ENCODE results near the gene LSAMP. TPM values are rescaled to one million over a fixed set of nuclear protein-coding genes. Genes with fewer than 3 reads are reported as not detected.

LSAMP gene
- total and polyA plus RNA-seq, 9 of the 15 experiments (the other 6 are each of a cell fraction or from before 2014, with no cell fraction given): 0.09 to 0.11 TPM; not detected in 7

- no peak for TF ChIP-seq ZBTB49 (CRISPR knock-in tag; IDR thresholded peaks at IDR 0.05; ENCODE audit: borderline replicate concordance)
- no peak for TF ChIP-seq RHOXF2B (CRISPR knock-in tag; conservative IDR thresholded peaks at IDR 0.05)
Measured at GRCh38 chr3:116160594-116160993, 284.7 kb downstream of the LSAMP start (continued).

GRCh38 chr3:116155841-116156240 is 289.4 kb downstream of the LSAMP start:
- CTCF ChIA-PET (ENCODE audit: low intra/inter-chr PET ratio): no interaction called here
- intact Hi-C loops (cut with micrococcal nuclease) (no loop called here), in situ Hi-C loops (cut with MboI) (no loop called here)
- no peaks in the 10 kb centered on the region for H3K9me1 ChIP-seq (ENCODE audit: control insufficient read depth, insufficient read depth, low read length)
- no peak overlapping the region for H2AFZ ChIP-seq (ENCODE audit: low read depth, low read length)
- DNase-seq (ENCODE audit: extremely low read depth in 1 of 4, low spot score in 3 of 4) (no peak), FAIRE-seq (no peak), ATAC-seq (no peak)
- H4K20me1 ChIP-seq (replicated peaks; ENCODE audit: control insufficient read depth, insufficient read depth, low read length): no peaks in the 10 kb centered on the region
- WGBS (ENCODE audit: insufficient coverage, low coverage, missing lambda C conversion rate): 30% methylated on average over 1 of the region's 1 CpG
- POLR2A ChIA-PET: no interaction called here
- no peak overlapping the region for H3K4me2 ChIP-seq (ENCODE audit: insufficient read depth, low read length)
- no peaks in the 10 kb centered on the region for H3K36me3 ChIP-seq (ENCODE audit: control insufficient read depth, insufficient read depth, low read length)
- no peaks in the 10 kb centered on the region; a peak in 1 of 5 replicates for H3K4me1 ChIP-seq (replicated peaks in 1 of 2; ENCODE audit: control insufficient read depth in 2 of 2, insufficient read depth in 2 of 2, low read length in 2 of 2)
- H3K4me3 ChIP-seq: no peak overlapping the region
- no TSS peak for BruUV-seq (replicated peaks)
- no peaks in the 10 kb centered on the region for H3K9me3 ChIP-seq (replicated peaks; ENCODE audit: control insufficient read depth, insufficient read depth, low read depth, low read length)
- no peak overlapping the region for H3K9ac ChIP-seq (ENCODE audit: insufficient read depth in 1 of 2, low read depth in 2 of 2, low read length in 2 of 2)
- no peaks in the 10 kb centered on the region for H3K79me2 ChIP-seq (ENCODE audit: control insufficient read depth, insufficient read depth, low read length)
- H3K27ac ChIP-seq (ENCODE audit: extremely low read depth, low read depth, low read length): no peak overlapping the region
- H3K27me3 ChIP-seq (ENCODE audit: control insufficient read depth in 2 of 2, insufficient read depth in 2 of 2, low read length in 2 of 2): no peaks in the 10 kb centered on the region
- TF ChIP-seq MBD2 (IDR thresholded peaks at IDR 0.05; ENCODE audit: borderline replicate concordance, low read depth) (no peak), ZNF830 (CRISPR knock-in tag; IDR thresholded peaks at IDR 0.05) (no peak), FOXJ2 (tag; IDR thresholded peaks at IDR 0.05) (no peak), CHCHD3 (CRISPR knock-in tag; IDR thresholded peaks at IDR 0.05) (no peak), DACH1 (IDR thresholded peaks at IDR 0.05; ENCODE audit: partially characterized antibody) (no peak), ZBTB11 (CRISPR knock-in tag; IDR thresholded peaks at IDR 0.05) (no peak), CBX1 (IDR thresholded peaks at IDR 0.05; ENCODE audit: low read depth) (no peak), CREB3L1 (IDR thresholded peaks at IDR 0.05; ENCODE audit: borderline replicate concordance, low read depth) (no peak), PRMT5 (CRISPR knock-in tag; IDR thresholded peaks at IDR 0.05) (no peak), CBX8 (IDR thresholded peaks at IDR 0.05; ENCODE audit: borderline replicate concordance, extremely low read depth, low read depth, low read length, poor library complexity, severe bottlenecking) (no peak), COPS2 (conservative IDR thresholded peaks at IDR 0.05) (no peak), MCM7 (IDR thresholded peaks at IDR 0.05) (no peak), ZNF224 (CRISPR knock-in tag; IDR thresholded peaks at IDR 0.05) (no peak)
